Kidney epithelial cell (primary cell): ENCODE measurements around the gene PURA. TPM values are rescaled to one million over a fixed set of nuclear protein-coding genes. Genes with fewer than 3 reads are reported as not detected.

Source experiments
- DNase-seq: peaks from one replicate; pipeline ENCODE4 v3.0.0-alpha.2; 2010; ENCODE audit warnings: low read depth
- H3K27me3 ChIP-seq: 2 replicates; pipeline ENCODE4 v1.6.0; 2011; ENCODE audit warnings: low read length; ENCODE audit not compliant: control insufficient read depth, insufficient read depth
- H3K36me3 ChIP-seq: 2 replicates; pipeline ENCODE4 v1.5.1; 2011; ENCODE audit warnings: low read length; ENCODE audit not compliant: control insufficient read depth, insufficient read depth
- H3K4me3 ChIP-seq: 2 replicates; pipeline ENCODE4 v1.5.1; 2011; ENCODE audit warnings: low read depth, mild to moderate bottlenecking, control low read depth, low read length
- total RNA-seq: library from RNA; depleted of rRNA; stranded (reverse); fragments of >200 nt; gene quantifications from 2 replicates; pipeline ENCODE4 v1.2.3, GENCODE V29; 2015
- TF ChIP-seq, protein P1 (sequence below): IDR thresholded peaks from 2 replicates; pipeline ENCODE4 v1.5.1; 2011; ENCODE audit warnings: mild to moderate bottlenecking, moderate library complexity, low read length, control low read depth, inconsistent platforms; ENCODE audit not compliant: insufficient read depth, poor library complexity, severe bottlenecking

Gene PURA
- total RNA-seq, 1 donor from 2014 or later, result 7.1 TPM

DNA sequence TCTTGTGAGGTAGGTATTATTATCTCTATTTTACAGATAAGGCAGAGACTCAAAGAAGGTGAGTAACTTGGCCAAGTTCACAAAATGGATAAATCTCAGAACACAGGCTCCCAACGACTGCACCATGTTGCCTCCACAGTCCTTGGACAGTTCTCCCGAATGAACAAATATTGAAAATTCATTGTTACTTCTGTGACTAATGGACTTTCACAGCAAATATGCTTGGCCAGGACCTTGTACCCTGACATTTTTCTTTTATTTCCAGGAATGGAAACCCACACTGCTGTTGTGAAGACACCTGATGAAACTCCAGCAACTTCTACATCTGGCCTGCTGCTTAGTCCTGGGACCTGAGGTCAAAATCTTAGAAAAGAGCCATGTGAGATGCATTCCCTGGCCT lies 58.6 kb downstream of the PURA start:
- H3K36me3 ChIP-seq, result no peaks in the 10 kb centered on the region
- no peak overlapping the region for H3K4me3 ChIP-seq
- TF ChIP-seq, protein P1, sequence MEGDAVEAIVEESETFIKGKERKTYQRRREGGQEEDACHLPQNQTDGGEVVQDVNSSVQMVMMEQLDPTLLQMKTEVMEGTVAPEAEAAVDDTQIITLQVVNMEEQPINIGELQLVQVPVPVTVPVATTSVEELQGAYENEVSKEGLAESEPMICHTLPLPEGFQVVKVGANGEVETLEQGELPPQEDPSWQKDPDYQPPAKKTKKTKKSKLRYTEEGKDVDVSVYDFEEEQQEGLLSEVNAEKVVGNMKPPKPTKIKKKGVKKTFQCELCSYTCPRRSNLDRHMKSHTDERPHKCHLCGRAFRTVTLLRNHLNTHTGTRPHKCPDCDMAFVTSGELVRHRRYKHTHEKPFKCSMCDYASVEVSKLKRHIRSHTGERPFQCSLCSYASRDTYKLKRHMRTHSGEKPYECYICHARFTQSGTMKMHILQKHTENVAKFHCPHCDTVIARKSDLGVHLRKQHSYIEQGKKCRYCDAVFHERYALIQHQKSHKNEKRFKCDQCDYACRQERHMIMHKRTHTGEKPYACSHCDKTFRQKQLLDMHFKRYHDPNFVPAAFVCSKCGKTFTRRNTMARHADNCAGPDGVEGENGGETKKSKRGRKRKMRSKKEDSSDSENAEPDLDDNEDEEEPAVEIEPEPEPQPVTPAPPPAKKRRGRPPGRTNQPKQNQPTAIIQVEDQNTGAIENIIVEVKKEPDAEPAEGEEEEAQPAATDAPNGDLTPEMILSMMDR, result no peak
- H3K27me3 ChIP-seq, result no peaks in the 10 kb centered on the region
- DNase-seq, result no peak

DNA sequence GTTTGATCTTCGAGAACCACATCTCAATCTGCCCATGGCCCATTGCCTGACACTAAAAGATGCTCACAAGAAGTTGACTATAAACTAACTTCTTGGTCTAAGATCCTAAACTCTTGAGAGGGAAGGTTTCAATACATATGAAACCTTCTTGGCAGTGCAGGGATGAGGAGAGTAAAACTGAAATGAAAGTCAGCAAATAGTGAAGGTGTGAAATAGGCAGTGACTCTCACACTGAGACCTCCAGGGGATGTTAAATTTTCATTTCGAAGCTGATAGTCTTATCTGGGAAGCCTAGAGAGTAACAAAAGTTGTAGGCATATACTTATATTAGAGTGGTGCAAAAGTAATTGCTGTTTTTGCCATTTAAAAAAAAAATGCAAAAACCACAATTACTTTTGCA lies 60.1 kb downstream of the PURA start:
- DNase-seq, result no peak

DNA sequence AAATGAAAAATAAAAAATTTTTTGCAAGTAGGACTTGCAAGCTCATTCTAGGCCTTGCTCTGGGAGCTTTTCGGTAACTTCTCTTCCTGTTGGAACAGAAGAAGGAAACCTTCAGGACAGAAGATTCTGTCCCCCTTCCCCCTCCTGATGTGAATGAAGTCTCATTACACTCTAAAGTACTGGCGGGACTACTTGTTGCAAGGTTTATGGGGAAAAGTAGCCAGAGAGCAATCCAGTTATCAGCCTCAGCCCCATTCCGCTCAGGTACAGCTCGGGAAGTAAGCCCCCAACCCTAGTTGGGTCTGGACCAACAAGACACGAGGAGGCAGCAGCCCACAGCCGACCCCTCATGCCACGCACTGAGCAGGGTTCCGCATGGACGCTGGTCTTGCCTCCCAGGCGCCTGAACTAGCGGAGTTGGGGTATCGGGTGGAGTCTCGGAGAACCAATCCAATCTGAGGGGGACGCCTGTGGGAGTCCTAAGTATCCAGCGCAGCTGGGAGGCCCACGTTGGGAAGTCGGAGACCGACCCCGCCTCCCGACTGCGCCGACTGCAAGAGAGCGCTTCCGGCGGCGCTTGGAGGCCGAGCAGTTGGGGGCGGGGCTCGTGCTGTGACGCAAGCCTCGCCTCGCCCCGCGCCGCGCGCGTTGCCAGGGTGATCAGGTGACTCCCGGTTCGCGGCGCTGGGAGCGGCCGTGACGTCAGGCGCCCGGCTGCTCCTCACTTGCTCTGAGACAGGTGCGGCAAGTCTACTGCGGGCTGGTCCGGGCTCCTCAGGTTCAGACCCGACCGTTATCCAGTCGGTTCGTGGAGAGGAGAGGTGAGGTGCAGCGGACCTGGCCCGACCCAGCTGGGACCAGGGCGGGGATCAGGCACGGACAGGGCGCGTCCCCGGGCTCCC lies 60.8 kb downstream of the PURA start, which contains the start of gene CYSTM1:
Gene CYSTM1 (plus strand): TSS at position 724 of the 902 bp plus-strand sequence. CDS start 19,278 bp downstream, outside the sequence.
- Histone ChIP-seq H3K4me3 (peak within 1 kb of the TSS; percentile 98), H3K27me3 (no peaks in the 10 kb centered on the region), H3K36me3 (no peaks in the 10 kb centered on the region)
- DNase-seq, result peak; percentile 71
- TF ChIP-seq, protein P1, result no peak

More for the DNA sequence above, 60.1 kb downstream of the PURA start:
- TF ChIP-seq, protein P1, result no peak
- no peaks in the 10 kb centered on the region for H3K27me3 ChIP-seq
- no peak overlapping the region for H3K4me3 ChIP-seq
- H3K36me3 ChIP-seq, result no peaks in the 10 kb centered on the region

Other genes starting within 250 kb of the PURA start
- gene NRG2, start 70.8 kb upstream of the PURA start, total RNA-seq, result 0.07 TPM in 1 of 2 replicates, not detected in the other
- 3.1 and 4.1 TPM in 2 replicates for gene IGIP, start 11.8 kb downstream of the PURA start, total RNA-seq
- gene CYSTM1, start 61.1 kb downstream of the PURA start, total RNA-seq, result 125 and 176 TPM in 2 replicates
- gene PFDN1, start 189.0 kb downstream of the PURA start, total RNA-seq, result 124 and 166 TPM in 2 replicates
- 25.1 and 31.6 TPM in 2 replicates for gene HBEGF, start 232.5 kb downstream of the PURA start, total RNA-seq
- gene SLC4A9, start 246.1 kb downstream of the PURA start, total RNA-seq, result 0.07 TPM in 1 of 2 replicates, not detected in the other